GM10266 (cell line): ENCODE data around the gene RBM20.
"Not testable (repeated sequence)": the region's sequence is repeated elsewhere in the genome, so short reads cannot be mapped to it uniquely, and the experiment has no call there.

Experiments
- DNase-seq: peaks from one replicate; pipeline ENCODE4 v3.0.0; 2012; ENCODE audit errors: extremely low spot score
- CTCF ChIP-seq: IDR thresholded peaks from 2 replicates; pipeline ENCODE4 v1.5.1; 2012; ENCODE audit warnings: mild to moderate bottlenecking, low read depth; ENCODE audit not compliant: control insufficient read depth, insufficient read depth; ENCODE audit errors: missing control alignments

RBM20 gene

DNA sequence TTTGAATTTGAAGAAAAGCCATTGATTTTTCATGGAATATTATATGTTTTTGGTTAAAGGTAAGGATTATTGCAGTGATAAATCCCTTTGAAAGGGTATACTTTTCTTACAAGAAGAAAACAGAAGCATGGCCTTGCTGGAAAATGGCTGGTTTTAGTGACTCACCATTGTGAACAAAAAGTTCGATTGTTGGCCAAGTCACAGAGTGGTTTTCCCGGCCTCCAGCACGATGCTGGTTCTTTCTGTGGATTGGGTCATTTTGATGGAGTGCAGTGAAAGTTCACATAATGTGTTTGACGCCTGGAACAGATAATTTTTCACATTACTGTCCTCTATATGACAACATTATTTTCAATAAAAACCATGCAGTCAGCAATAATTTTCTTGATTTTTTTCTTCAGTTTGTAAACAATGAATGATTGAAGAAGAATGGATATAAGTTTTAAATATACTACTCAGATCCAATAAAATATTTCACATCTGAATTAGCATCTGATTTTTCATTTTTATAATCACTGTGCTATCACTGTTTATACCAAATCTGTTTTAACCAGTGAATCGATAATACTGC is 60.9 kb downstream of the RBM20 start:
- no peak for DNase-seq
- no peak for TF ChIP-seq CTCF

- DNase-seq = not testable (repeated sequence)
Measured at GRCh38 chr10:110705596-110705995, 61.5 kb downstream of the RBM20 start.

DNA sequence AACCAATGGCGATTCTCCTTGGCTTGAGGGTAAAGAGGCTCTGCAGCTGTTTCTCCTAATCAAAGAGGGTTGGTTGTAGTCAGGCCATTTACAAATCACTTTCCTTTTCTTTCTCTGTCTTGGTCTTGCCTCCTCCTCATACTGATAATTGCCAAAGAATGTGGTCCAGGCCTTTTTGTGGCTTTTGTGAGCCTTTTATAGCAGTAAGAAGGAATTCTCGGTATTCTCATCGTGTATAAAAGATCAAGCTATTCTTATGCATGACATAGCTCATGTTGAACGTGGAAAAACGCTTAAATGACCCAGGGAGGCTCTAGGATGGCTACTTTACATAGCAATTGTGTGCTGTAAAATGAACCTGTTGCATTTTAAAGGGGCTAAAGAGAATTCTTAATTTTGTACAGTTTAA is 62.6 kb downstream of the RBM20 start:
- TF ChIP-seq CTCF = no peak
- DNase-seq = no peak

- no peak for TF ChIP-seq CTCF
- DNase-seq = no peak
Measured at GRCh38 chr10:110708776-110709443, 64.8 kb downstream of the RBM20 start.

- TF ChIP-seq CTCF = no peak
Measured at GRCh38 chr10:110709444-110709828, 65.3 kb downstream of the RBM20 start.

DNA sequence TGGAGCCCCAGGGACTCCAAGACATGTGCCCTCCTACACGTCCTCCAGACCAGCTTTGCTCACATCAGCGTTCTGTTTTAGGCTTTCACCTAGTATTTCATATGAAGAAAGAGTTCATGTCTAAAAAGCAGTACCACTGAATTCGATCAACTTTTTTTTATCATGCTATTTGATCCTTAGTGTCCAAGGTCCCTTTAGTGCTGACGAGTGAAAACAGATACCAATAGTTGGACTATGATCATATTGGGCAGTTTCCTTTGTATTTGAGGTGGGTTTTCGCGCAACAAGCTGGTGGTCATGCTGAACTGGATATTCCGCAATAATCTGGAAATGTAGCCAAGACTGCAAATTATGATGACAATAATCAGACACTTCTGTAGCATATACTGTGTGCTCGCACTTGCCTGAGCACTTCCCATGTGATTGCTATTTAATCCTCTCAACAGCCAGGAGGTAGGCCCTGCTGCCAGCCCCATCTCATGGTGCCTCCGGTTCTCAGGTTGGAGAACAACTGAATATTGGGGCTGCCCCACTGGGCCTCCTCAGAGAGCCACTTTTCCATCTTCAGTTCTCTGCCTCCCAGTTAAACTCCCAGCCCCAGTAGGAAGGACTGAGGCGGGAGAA is 65.9 kb downstream of the RBM20 start:
- DNase-seq = no peak
- no peak for TF ChIP-seq CTCF

More at GRCh38 chr10:110709444-110709828, 65.3 kb downstream of the RBM20 start:
- no peak for DNase-seq

- TF ChIP-seq CTCF = no peak
- DNase-seq = no peak
Measured at GRCh38 chr10:110710621-110711020, 66.5 kb downstream of the RBM20 start.
